Stimulated activated CD4-positive, alpha-beta T cell treated with anti-CD3 and anti-CD28 coated beads, Interleukin-4, amount 100 ng/mL, for 24 hours (primary cell): ENCODE data around the gene SIGLEC14.
"Not testable (repeated sequence)": the region's sequence is repeated elsewhere in the genome, so short reads cannot be mapped to it uniquely, and the experiment has no call there.

Experiments
- DNase-seq: peaks from one replicate; pipeline ENCODE4 v3.0.0-alpha.2; 2020

SIGLEC14 gene

GRCh38 chr19:51646730-51647129, at the start of gene SIGLEC14:
Gene SIGLEC14, minus strand, starts transcription at chr19:51646825. Its CDS starts 66 bp downstream, at chr19:51646759.
- DNase-seq: not testable (repeated sequence)

GRCh38 chr19:51695702-51696315, 49.2 kb upstream of the SIGLEC14 start:
- DNase-seq: no peak

- no peak for DNase-seq
Observed at GRCh38 chr19:51695088-51695487, 48.5 kb upstream of the SIGLEC14 start.

GRCh38 chr19:51694318-51695085, 47.9 kb upstream of the SIGLEC14 start:
- DNase-seq: no peak

- no peak for DNase-seq
Observed at GRCh38 chr19:51693819-51694218, 47.2 kb upstream of the SIGLEC14 start.

- no peak for DNase-seq
Observed at GRCh38 chr19:51693260-51693659, 46.6 kb upstream of the SIGLEC14 start, which contains the start of gene SPACA6. Gene SPACA6, plus strand, starts transcription at chr19:51693330. Its CDS starts 197 bp downstream, at chr19:51693527.

GRCh38 chr19:51692468-51692867, 45.8 kb upstream of the SIGLEC14 start:
- DNase-seq: no peak

- DNase-seq: no peak
Observed at GRCh38 chr19:51691584-51692428, 45.2 kb upstream of the SIGLEC14 start.

- no peak for DNase-seq
Observed at GRCh38 chr19:51691074-51691583, 44.5 kb upstream of the SIGLEC14 start.

GRCh38 chr19:51690454-51691073, 43.9 kb upstream of the SIGLEC14 start:
- DNase-seq: peak; percentile 72

- DNase-seq: no peak
Observed at GRCh38 chr19:51689751-51690453, 43.3 kb upstream of the SIGLEC14 start.

- DNase-seq: no peak
Observed at GRCh38 chr19:51688671-51689571, 42.3 kb upstream of the SIGLEC14 start.

- DNase-seq: no peak
Observed at GRCh38 chr19:51687791-51688670, 41.4 kb upstream of the SIGLEC14 start.

- DNase-seq: no peak
Observed at GRCh38 chr19:51686171-51686570, 39.5 kb upstream of the SIGLEC14 start.

- no peak for DNase-seq
Observed at GRCh38 chr19:51681286-51681941, 34.8 kb upstream of the SIGLEC14 start.

- DNase-seq: no peak
Observed at GRCh38 chr19:51680474-51680873, 33.8 kb upstream of the SIGLEC14 start.

GRCh38 chr19:51676566-51677083, 30.0 kb upstream of the SIGLEC14 start:
- peak; percentile 31 for DNase-seq

GRCh38 chr19:51675911-51676565, 29.4 kb upstream of the SIGLEC14 start:
- DNase-seq: peak; percentile 27
